HCT116 (cell line): ENCODE measurements around the gene SLFNL1. TPM values are rescaled to one million over a fixed set of nuclear protein-coding genes. Genes with fewer than 3 reads are reported as not detected.

Experiments
- ATAC-seq: fragments of 200-7000 bp; cut with Tn5 transposase; 2 replicates; pipeline ENCODE4 v1.9.1; 2020; ENCODE audit warnings: mild to moderate bottlenecking, moderate library complexity
- BruUV-seq: library from RNA; stranded (reverse); fragments of 400-500 nt; replicated peaks from 2 replicates; lab custom pipeline; 2021; lab: Mats Ljungman, UMichigan
- CTCF ChIA-PET: fragments of 300-600 bp; sonication (Branson Sonifier 250); formaldehyde crosslinking; loops from one replicate; lab custom pipeline; 2021; ENCODE audit warnings: antibody characterized with exemption; lab: Charles Lee
- POLR2A ChIA-PET: fragments of 300-600, 350-600 bp; sonication (Branson Sonifier 250); formaldehyde crosslinking; loops from one replicate; lab custom pipeline; 2021; ENCODE audit warnings: antibody characterized with exemption; lab: Charles Lee
- RAD21 ChIA-PET, 2 experiments: fragments of 300-600 bp; sonication (Branson Sonifier 250); formaldehyde crosslinking; loops; one replicate each; lab custom pipeline; 2023; ENCODE audit warnings: low total read pairs in 2 of 2; ENCODE audit not compliant: uncharacterized antibody in 2 of 2, unreplicated experiment in 2 of 2, low non-redundant PET in 1 of 2; lab: Charles Lee
- DNase-seq: peaks from one replicate; pipeline ENCODE4 v3.0.0-alpha.2; 2010; ENCODE audit warnings: low read depth, low spot score
- H2AFZ ChIP-seq: fragments of 200-600 bp; shearing (Covaris generic), sonication (generic); 2 replicates; pipeline ENCODE4 v1.6.1; 2017; ENCODE audit warnings: low read depth, mixed run types, mixed read lengths, antibody characterized with exemption, low read length; ENCODE audit not compliant: poor library complexity, severe bottlenecking
- H3K27ac ChIP-seq: 2 replicates; pipeline ENCODE4 v1.5.1; 2012; ENCODE audit warnings: low read depth, low read length
- H3K27me3 ChIP-seq: fragments of 200-600 bp; sonication (generic); 2 replicates; pipeline ENCODE4 v1.6.1; 2016; ENCODE audit warnings: mixed run types, low read length, mixed read lengths; ENCODE audit not compliant: insufficient read depth
- H3K36me3 ChIP-seq, 2 experiments: fragments of 200-500 bp in 1 of 2; fragments of 200-600 bp in 1 of 2; sonication (Bioruptor generic) in 1 of 2; sonication (generic) in 1 of 2; 2 replicates each; pipeline versions ENCODE4 v1.5.1 to v1.6.1; 2014 to 2016; ENCODE audit warnings: low read length in 2 of 2, inconsistent platforms in 1 of 2, mixed read lengths in 1 of 2, mixed run types in 1 of 2; ENCODE audit not compliant: insufficient read depth in 2 of 2, control insufficient read depth in 1 of 2
- H3K4me1 ChIP-seq, 2 experiments: fragments of 200-600 bp in 1 of 2; sonication (generic) in 1 of 2; 2 replicates each; pipeline versions ENCODE4 v1.5.1 to v1.6.1; 2012 to 2017; ENCODE audit warnings: low read length in 2 of 2, inconsistent platforms in 1 of 2, mild to moderate bottlenecking in 1 of 2, mixed read lengths in 1 of 2, mixed run types in 1 of 2, moderate library complexity in 1 of 2; ENCODE audit not compliant: insufficient read depth in 2 of 2, control insufficient read depth in 1 of 2
- H3K4me2 ChIP-seq: fragments of 200-600 bp; sonication (generic); 2 replicates; pipeline ENCODE4 v1.6.1; 2017; ENCODE audit warnings: mixed run types, low read length, mixed read lengths
- H3K4me3 ChIP-seq, 2 experiments: fragments of 200-600 bp in 1 of 2; sonication (generic) in 1 of 2; replicated peaks in 1 of 2; 2 replicates each; pipeline ENCODE4 v1.5.1; 2011 to 2016; ENCODE audit warnings: low read length in 2 of 2, control low read depth in 1 of 2, low read depth in 1 of 2, mild to moderate bottlenecking in 1 of 2, mixed read lengths in 1 of 2, mixed run types in 1 of 2
- H3K79me2 ChIP-seq: fragments of 200-600 bp; sonication (generic); 2 replicates; pipeline ENCODE4 v1.6.1; 2017; ENCODE audit warnings: mild to moderate bottlenecking, mixed run types, low read length, moderate library complexity, mixed read lengths; ENCODE audit not compliant: insufficient read depth
- H3K9ac ChIP-seq: fragments of 200-600 bp; sonication (generic); 2 replicates; pipeline ENCODE4 v1.6.1; 2016; ENCODE audit warnings: low read length, mixed read lengths
- H3K9me2 ChIP-seq: fragments of 200-600 bp; sonication (generic), shearing (Covaris generic); 2 replicates; pipeline ENCODE4 v1.6.1; 2017; ENCODE audit warnings: mixed run types, mild to moderate bottlenecking, moderate library complexity; ENCODE audit not compliant: insufficient read depth
- H3K9me3 ChIP-seq, 2 experiments: fragments of 200-500 bp in 1 of 2; fragments of 200-600 bp in 1 of 2; sonication (Bioruptor generic) in 1 of 2; sonication (generic) in 1 of 2; 2 replicates each; pipeline ENCODE4 v1.6.1; 2014 to 2017; ENCODE audit warnings: low read length in 2 of 2, mixed read lengths in 2 of 2, inconsistent platforms in 1 of 2, low read depth in 1 of 2, mild to moderate bottlenecking in 1 of 2, mixed run types in 1 of 2, moderate library complexity in 1 of 2; ENCODE audit not compliant: control insufficient read depth in 1 of 2, insufficient read depth in 1 of 2
- H4K20me1 ChIP-seq: fragments of 200-600 bp; sonication (generic), shearing (Covaris generic); 2 replicates; pipeline ENCODE4 v1.6.1; 2017; ENCODE audit warnings: mixed run types, mild to moderate bottlenecking, moderate library complexity; ENCODE audit not compliant: insufficient read depth
- CBX3 ChIP-seq: IDR thresholded peaks from 2 replicates; pipeline ENCODE4 v1.6.1; 2012; ENCODE audit warnings: low read depth
- CEBPB ChIP-seq: IDR thresholded peaks from 2 replicates; pipeline ENCODE4 v1.6.1; 2012; ENCODE audit warnings: low read depth
- EGR1 ChIP-seq: IDR thresholded peaks from 2 replicates; pipeline ENCODE4 v1.6.1; 2012; ENCODE audit warnings: low read depth
- ELF1 ChIP-seq: IDR thresholded peaks from 2 replicates; pipeline ENCODE4 v1.6.1; 2012; ENCODE audit warnings: low read depth, borderline replicate concordance
- EZH2phosphoT487 ChIP-seq: fragments of 200-600 bp; IDR thresholded peaks from 2 replicates; pipeline ENCODE4 v1.6.1; 2018; ENCODE audit warnings: antibody characterized with exemption, borderline replicate concordance
- JUND ChIP-seq: IDR thresholded peaks from 2 replicates; pipeline ENCODE4 v1.6.1; 2012
- POLR2A ChIP-seq: IDR thresholded peaks from 2 replicates; pipeline ENCODE4 v1.7.0; 2011; ENCODE audit warnings: borderline replicate concordance; ENCODE audit not compliant: insufficient read depth, insufficient read length; ENCODE audit errors: extremely low read depth
- SRF ChIP-seq: IDR thresholded peaks from 2 replicates; pipeline ENCODE4 v1.6.1; 2012; ENCODE audit warnings: low read depth
- TCF7L2 ChIP-seq: IDR thresholded peaks from 2 replicates; pipeline ENCODE4 v1.7.0; 2011; ENCODE audit warnings: borderline replicate concordance, inconsistent platforms; ENCODE audit not compliant: insufficient read depth, insufficient read length; ENCODE audit errors: extremely low read depth
- ZFX ChIP-seq: fragments of 450-650 bp; IDR thresholded peaks from 2 replicates; pipeline ENCODE4 v1.6.1; 2017
- ZNF274 ChIP-seq: fragments of 200-500 bp; sonication (Bioruptor generic); IDR thresholded peaks from 2 replicates; pipeline ENCODE4 v1.6.1; 2014; ENCODE audit warnings: mild to moderate bottlenecking, low read depth, low read length, inconsistent platforms
- intact Hi-C: fragments of 100-400 bp; cut with micrococcal nuclease; formaldehyde crosslinking; loops from 2 replicates; pipeline ENCODE4 v1.10.0; 2022
- total RNA-seq: library from RNA; stranded (reverse); gene quantifications from one replicate; pipeline ENCODE4 v1.2.1, GENCODE V29; 2021; ENCODE audit not compliant: unreplicated experiment
- TF ChIP-seq, protein P1 (sequence below): IDR thresholded peaks from 2 replicates; pipeline ENCODE4 v1.6.1; 2012; ENCODE audit warnings: low read depth
- TF ChIP-seq, protein P2 (sequence below): IDR thresholded peaks from 2 replicates; pipeline ENCODE4 v1.6.1; 2012

The SLFNL1 gene
- total RNA-seq, 1 experiment from 2014 or later = 0.20 TPM

DNA sequence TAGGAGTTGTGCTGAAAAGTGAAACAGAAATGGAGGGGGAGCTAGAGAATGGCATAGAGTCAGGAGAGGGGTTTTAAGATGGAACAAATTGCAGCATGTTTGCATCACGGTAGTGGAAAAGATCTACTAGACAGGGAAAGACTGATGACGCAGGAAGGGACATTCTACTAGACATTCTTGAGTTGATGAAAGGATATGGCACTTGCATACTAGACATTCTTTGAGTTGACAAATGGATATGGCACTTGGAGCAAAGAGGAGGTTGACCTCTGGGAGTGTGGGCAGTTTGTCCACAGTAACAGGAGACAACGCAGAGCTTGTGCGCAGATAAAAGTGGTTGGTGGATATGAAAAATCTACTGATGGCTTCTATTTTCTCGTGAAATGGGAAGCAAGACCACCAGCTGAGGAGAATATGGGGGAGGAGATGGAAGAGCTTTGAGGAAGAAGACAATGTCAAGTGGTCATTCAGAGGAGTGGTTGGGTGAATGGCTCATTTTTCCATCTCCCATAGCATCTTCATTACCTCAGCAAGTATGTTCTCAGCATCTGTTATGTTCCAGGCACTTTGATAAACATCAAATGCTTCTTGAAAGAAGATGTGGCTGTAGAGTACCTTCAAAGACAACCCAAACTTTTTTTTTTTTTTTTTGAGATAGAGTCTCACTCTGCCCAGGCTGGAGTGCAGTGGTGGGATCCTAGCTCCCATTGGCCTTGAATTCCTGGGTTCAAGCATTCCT, 44.4 kb downstream of the SLFNL1 start:
- Histone ChIP-seq H3K9me3 (no peaks in the 10 kb centered on the region), H3K79me2 (peaks cover 22% of the 10 kb centered on the region), H3K9ac (no peak overlapping the region), H3K27me3 (no peaks in the 10 kb centered on the region), H3K9me2 (no peaks in the 10 kb centered on the region), H2AFZ (no peak overlapping the region), H3K4me2 (0 out of 2 replicates have a peak overlapping the region, but pooled peaks have one; percentile 7), H3K4me3 (no peak overlapping the region), H3K4me1 (peaks cover 7 to 45% of the 10 kb centered on the region in 2 experiments; a peak in 3 of 4 replicates), H3K27ac (no peak overlapping the region), H4K20me1 (peaks cover 3% of the 10 kb centered on the region; the same call in 1 of the 2 replicates), H3K36me3 (no peaks in the 10 kb centered on the region; a peak in 1 of 4 replicates)
- TF ChIP-seq POLR2A (no peak), EGR1 (no peak), CEBPB (no peak), CBX3 (no peak), TCF7L2 (no peak), EZH2phosphoT487 (no peak), SRF (no peak), ZFX (no peak), JUND (no peak), ZNF274 (no peak), ELF1 (no peak)
- TF ChIP-seq, protein P1, sequence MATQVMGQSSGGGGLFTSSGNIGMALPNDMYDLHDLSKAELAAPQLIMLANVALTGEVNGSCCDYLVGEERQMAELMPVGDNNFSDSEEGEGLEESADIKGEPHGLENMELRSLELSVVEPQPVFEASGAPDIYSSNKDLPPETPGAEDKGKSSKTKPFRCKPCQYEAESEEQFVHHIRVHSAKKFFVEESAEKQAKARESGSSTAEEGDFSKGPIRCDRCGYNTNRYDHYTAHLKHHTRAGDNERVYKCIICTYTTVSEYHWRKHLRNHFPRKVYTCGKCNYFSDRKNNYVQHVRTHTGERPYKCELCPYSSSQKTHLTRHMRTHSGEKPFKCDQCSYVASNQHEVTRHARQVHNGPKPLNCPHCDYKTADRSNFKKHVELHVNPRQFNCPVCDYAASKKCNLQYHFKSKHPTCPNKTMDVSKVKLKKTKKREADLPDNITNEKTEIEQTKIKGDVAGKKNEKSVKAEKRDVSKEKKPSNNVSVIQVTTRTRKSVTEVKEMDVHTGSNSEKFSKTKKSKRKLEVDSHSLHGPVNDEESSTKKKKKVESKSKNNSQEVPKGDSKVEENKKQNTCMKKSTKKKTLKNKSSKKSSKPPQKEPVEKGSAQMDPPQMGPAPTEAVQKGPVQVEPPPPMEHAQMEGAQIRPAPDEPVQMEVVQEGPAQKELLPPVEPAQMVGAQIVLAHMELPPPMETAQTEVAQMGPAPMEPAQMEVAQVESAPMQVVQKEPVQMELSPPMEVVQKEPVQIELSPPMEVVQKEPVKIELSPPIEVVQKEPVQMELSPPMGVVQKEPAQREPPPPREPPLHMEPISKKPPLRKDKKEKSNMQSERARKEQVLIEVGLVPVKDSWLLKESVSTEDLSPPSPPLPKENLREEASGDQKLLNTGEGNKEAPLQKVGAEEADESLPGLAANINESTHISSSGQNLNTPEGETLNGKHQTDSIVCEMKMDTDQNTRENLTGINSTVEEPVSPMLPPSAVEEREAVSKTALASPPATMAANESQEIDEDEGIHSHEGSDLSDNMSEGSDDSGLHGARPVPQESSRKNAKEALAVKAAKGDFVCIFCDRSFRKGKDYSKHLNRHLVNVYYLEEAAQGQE = no peak
- TF ChIP-seq, protein P2, sequence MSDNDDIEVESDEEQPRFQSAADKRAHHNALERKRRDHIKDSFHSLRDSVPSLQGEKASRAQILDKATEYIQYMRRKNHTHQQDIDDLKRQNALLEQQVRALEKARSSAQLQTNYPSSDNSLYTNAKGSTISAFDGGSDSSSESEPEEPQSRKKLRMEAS = no peak
- ATAC-seq (no peak), DNase-seq (no peak)
- POLR2A ChIA-PET = no interaction called here
- intact Hi-C loops = no loop called here
- CTCF ChIA-PET = no interaction called here
- no TSS peak for BruUV-seq
- RAD21 ChIA-PET = no interaction called here
